ENCODE results near the gene RCOR2. TPM values are rescaled to one million over a fixed set of nuclear protein-coding genes. Genes with fewer than 3 reads are reported as not detected.
A peak's percentile ranks its signal among the peaks of the same experiment; 100 is the strongest.

Gene RCOR2
- total and polyA plus RNA-seq, 4 donors = 3.0 to 23.9 (median 16.3) TPM

DNA sequence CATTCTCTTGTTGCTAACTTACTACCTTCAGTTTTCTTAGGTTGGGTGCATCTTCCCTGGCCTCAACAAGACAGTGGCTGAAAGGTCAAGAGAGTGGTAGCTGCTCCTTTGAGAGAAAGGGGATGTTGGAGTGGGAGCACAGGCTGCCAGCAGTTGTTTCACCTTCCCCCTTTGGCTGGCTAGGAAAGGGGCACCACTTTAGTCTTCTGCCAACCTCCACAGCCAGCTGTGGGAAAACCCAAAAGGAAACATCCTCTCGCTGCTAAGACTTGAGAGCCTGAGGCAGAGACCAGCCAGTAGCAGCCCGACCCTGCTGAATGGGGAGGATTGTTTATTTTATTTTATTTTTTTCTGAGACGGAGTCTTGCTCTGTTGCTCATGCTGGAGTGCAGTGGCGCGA is 43.7 kb downstream of the RCOR2 start:
- Histone ChIP-seq H3K4me1 (ENCODE audit: control insufficient read depth, insufficient read depth, low read length) (peaks cover 40% of the 10 kb centered on the region), H3K36me3 (ENCODE audit: control insufficient read depth, insufficient read depth, low read length) (peaks cover 3% of the 10 kb centered on the region), H3K27ac (ENCODE audit: low read depth, low read length) (no peak overlapping the region), H3K27me3 (ENCODE audit: control insufficient read depth, insufficient read depth, low read length) (no peaks in the 10 kb centered on the region), H3K9me3 (ENCODE audit: control insufficient read depth, insufficient read depth, low read length) (no peaks in the 10 kb centered on the region), H3K4me3 (ENCODE audit: low read depth, low read length) (no peak overlapping the region)
- no peak for DNase-seq (ENCODE audit: low read depth in 4 of 6, low spot score in 6 of 6)
- no CpG with 5 or more reads among the region's 5 CpGs for WGBS (ENCODE audit: insufficient coverage)

- no peak overlapping the region for H3K4me3 ChIP-seq (ENCODE audit: low read depth, low read length)
- peaks cover 39% of the 10 kb centered on the region for H3K4me1 ChIP-seq (ENCODE audit: control insufficient read depth, insufficient read depth, low read length)
- peaks cover 3% of the 10 kb centered on the region for H3K36me3 ChIP-seq (ENCODE audit: control insufficient read depth, insufficient read depth, low read length)
- 72% methylated on average over 4 of the region's 5 CpGs for WGBS (ENCODE audit: insufficient coverage)
- H3K9me3 ChIP-seq (ENCODE audit: control insufficient read depth, insufficient read depth, low read length) = no peaks in the 10 kb centered on the region
- H3K27ac ChIP-seq (ENCODE audit: low read depth, low read length) = no peak overlapping the region
- no peak for DNase-seq (ENCODE audit: low read depth in 4 of 6, low spot score in 6 of 6)
- H3K27me3 ChIP-seq (ENCODE audit: control insufficient read depth, insufficient read depth, low read length) = no peaks in the 10 kb centered on the region
Observed at GRCh38 chr11:63872800-63873197, 44.2 kb downstream of the RCOR2 start.

- DNase-seq (ENCODE audit: low read depth in 4 of 6, low spot score in 6 of 6) = peak in 2 of 6 donors; percentile 61 to 73
- H3K27ac ChIP-seq (ENCODE audit: low read depth, low read length) = peak overlapping the region; percentile 61
- H3K27me3 ChIP-seq (ENCODE audit: control insufficient read depth, insufficient read depth, low read length) = no peaks in the 10 kb centered on the region
- no peaks in the 10 kb centered on the region for H3K9me3 ChIP-seq (ENCODE audit: control insufficient read depth, insufficient read depth, low read length)
- no CpG with 5 or more reads among the region's 11 CpGs for WGBS (ENCODE audit: insufficient coverage)
- no peak overlapping the region for H3K4me3 ChIP-seq (ENCODE audit: low read depth, low read length)
- H3K4me1 ChIP-seq (ENCODE audit: control insufficient read depth, insufficient read depth, low read length) = peaks cover 37% of the 10 kb centered on the region
- H3K36me3 ChIP-seq (ENCODE audit: control insufficient read depth, insufficient read depth, low read length) = peaks cover 3% of the 10 kb centered on the region
Observed at GRCh38 chr11:63871962-63872799, 44.8 kb downstream of the RCOR2 start.

DNA sequence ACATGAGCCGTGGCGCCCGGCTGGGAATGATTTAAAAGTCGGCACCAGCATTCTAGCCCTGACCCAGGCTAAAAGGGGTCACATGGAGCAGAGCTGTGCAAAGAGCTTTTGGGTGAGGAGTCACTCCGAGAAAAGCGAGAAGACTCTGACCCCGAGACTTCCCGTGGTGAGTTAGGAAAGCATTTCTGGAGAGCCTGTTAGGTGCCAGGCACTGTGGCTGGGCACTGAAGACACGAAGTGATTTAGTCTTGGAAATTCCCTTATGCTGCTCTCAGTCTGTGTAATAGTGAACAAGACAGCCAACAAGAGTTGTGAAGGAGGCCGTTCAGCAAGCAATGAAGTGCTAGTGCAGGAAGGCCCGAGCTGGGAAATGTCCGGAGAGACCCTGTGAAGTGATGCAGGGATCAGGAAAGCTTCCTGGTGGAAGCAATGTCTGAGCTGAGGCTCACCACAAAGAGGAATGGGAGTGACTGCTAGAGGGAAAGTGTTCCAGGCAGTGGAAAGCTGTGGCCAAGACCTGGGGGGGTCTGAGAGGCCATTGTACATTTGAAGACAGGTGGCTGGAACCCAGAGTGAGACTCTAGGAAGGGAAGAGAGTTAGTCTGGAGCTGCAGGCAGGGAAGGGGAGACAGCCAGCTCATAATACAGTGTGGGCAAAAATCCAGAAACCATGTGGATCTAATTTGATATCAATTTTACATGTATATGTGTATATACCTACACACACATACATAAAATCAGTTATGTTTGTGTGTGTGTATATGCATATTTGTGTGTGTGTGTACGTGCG is 46.4 kb downstream of the RCOR2 start:
- H3K36me3 ChIP-seq (ENCODE audit: control insufficient read depth, insufficient read depth, low read length) = peaks cover 7% of the 10 kb centered on the region
- peak in 1 of 6 donors; percentile 15 for DNase-seq (ENCODE audit: low read depth in 4 of 6, low spot score in 6 of 6)
- WGBS (ENCODE audit: insufficient coverage) = 75% methylated on average over 12 of the region's 14 CpGs
- peak overlapping the region; percentile 13 for H3K27ac ChIP-seq (ENCODE audit: low read depth, low read length)
- H3K27me3 ChIP-seq (ENCODE audit: control insufficient read depth, insufficient read depth, low read length) = no peaks in the 10 kb centered on the region
- H3K4me1 ChIP-seq (ENCODE audit: control insufficient read depth, insufficient read depth, low read length) = peaks cover 43% of the 10 kb centered on the region
- H3K4me3 ChIP-seq (ENCODE audit: low read depth, low read length) = no peak overlapping the region
- H3K9me3 ChIP-seq (ENCODE audit: control insufficient read depth, insufficient read depth, low read length) = no peaks in the 10 kb centered on the region

- Histone ChIP-seq H3K4me1 (ENCODE audit: control insufficient read depth, insufficient read depth, low read length) (peaks cover 50% of the 10 kb centered on the region), H3K27ac (ENCODE audit: low read depth, low read length) (no peak overlapping the region), H3K36me3 (ENCODE audit: control insufficient read depth, insufficient read depth, low read length) (peaks cover 11% of the 10 kb centered on the region), H3K4me3 (ENCODE audit: low read depth, low read length) (no peak overlapping the region), H3K27me3 (ENCODE audit: control insufficient read depth, insufficient read depth, low read length) (no peaks in the 10 kb centered on the region), H3K9me3 (ENCODE audit: control insufficient read depth, insufficient read depth, low read length) (no peaks in the 10 kb centered on the region)
- WGBS (ENCODE audit: insufficient coverage) = 79% methylated on average over 8 of the region's 8 CpGs
- DNase-seq (ENCODE audit: low read depth in 4 of 6, low spot score in 6 of 6) = no peak
Observed at GRCh38 chr11:63869683-63870082, 47.3 kb downstream of the RCOR2 start.

- Histone ChIP-seq H3K27ac (ENCODE audit: low read depth, low read length) (no peak overlapping the region), H3K4me3 (ENCODE audit: low read depth, low read length) (no peak overlapping the region), H3K27me3 (ENCODE audit: control insufficient read depth, insufficient read depth, low read length) (no peaks in the 10 kb centered on the region), H3K9me3 (ENCODE audit: control insufficient read depth, insufficient read depth, low read length) (no peaks in the 10 kb centered on the region), H3K4me1 (ENCODE audit: control insufficient read depth, insufficient read depth, low read length) (peaks cover 50% of the 10 kb centered on the region), H3K36me3 (ENCODE audit: control insufficient read depth, insufficient read depth, low read length) (peaks cover 11% of the 10 kb centered on the region)
- 84% methylated on average over 7 of the region's 7 CpGs for WGBS (ENCODE audit: insufficient coverage)
- DNase-seq (ENCODE audit: low read depth in 4 of 6, low spot score in 6 of 6) = no peak
Observed at GRCh38 chr11:63869171-63869591, 47.8 kb downstream of the RCOR2 start.

DNA sequence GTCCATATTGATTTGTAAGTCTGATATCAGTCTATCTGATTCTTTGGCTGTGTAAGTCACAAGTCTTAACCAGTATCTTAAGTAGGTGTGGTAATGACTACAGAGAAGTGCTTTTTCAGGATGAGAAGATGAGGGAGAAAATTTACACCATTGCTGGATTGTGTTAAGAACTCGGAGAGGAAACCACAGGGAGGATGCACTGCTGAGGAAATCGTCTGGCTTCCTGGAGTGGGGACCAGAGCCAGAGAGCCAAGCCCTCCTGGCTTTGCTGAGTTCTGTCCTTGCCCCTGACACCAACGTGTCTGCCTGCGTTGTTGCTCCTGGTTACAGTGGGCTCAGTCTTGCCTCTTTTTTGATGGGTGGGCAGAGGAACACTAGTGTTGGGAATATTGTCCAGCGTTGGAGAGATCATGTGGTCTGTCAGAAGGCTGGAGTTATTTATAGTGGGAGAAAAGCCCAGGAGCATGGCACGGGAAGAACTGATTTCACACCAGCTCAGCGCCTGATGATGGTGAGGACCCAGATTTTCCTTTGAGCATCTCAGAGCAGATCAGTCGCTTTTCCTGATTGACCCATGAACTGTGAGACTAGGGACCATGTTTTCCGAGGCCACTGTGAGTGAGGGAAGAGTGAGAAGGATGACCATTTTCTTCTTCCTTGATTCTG is 48.4 kb downstream of the RCOR2 start:
- no peaks in the 10 kb centered on the region for H3K27me3 ChIP-seq (ENCODE audit: control insufficient read depth, insufficient read depth, low read length)
- 58% methylated on average over 9 of the region's 9 CpGs for WGBS (ENCODE audit: insufficient coverage)
- H3K27ac ChIP-seq (ENCODE audit: low read depth, low read length) = no peak overlapping the region
- no peak overlapping the region for H3K4me3 ChIP-seq (ENCODE audit: low read depth, low read length)
- no peak for DNase-seq (ENCODE audit: low read depth in 4 of 6, low spot score in 6 of 6)
- peaks cover 48% of the 10 kb centered on the region for H3K4me1 ChIP-seq (ENCODE audit: control insufficient read depth, insufficient read depth, low read length)
- H3K36me3 ChIP-seq (ENCODE audit: control insufficient read depth, insufficient read depth, low read length) = peaks cover 11% of the 10 kb centered on the region
- no peaks in the 10 kb centered on the region for H3K9me3 ChIP-seq (ENCODE audit: control insufficient read depth, insufficient read depth, low read length)

GRCh38 chr11:63867511-63867910 is 49.5 kb downstream of the RCOR2 start:
- Histone ChIP-seq H3K27ac (ENCODE audit: low read depth, low read length) (no peak overlapping the region), H3K4me1 (ENCODE audit: control insufficient read depth, insufficient read depth, low read length) (peaks cover 44% of the 10 kb centered on the region), H3K4me3 (ENCODE audit: low read depth, low read length) (no peak overlapping the region), H3K9me3 (ENCODE audit: control insufficient read depth, insufficient read depth, low read length) (no peaks in the 10 kb centered on the region), H3K36me3 (ENCODE audit: control insufficient read depth, insufficient read depth, low read length) (peaks cover 11% of the 10 kb centered on the region), H3K27me3 (ENCODE audit: control insufficient read depth, insufficient read depth, low read length) (no peaks in the 10 kb centered on the region)
- WGBS (ENCODE audit: insufficient coverage) = 100% methylated on average over 1 of the region's 4 CpGs
- DNase-seq (ENCODE audit: low read depth in 4 of 6, low spot score in 6 of 6) = no peak

DNA sequence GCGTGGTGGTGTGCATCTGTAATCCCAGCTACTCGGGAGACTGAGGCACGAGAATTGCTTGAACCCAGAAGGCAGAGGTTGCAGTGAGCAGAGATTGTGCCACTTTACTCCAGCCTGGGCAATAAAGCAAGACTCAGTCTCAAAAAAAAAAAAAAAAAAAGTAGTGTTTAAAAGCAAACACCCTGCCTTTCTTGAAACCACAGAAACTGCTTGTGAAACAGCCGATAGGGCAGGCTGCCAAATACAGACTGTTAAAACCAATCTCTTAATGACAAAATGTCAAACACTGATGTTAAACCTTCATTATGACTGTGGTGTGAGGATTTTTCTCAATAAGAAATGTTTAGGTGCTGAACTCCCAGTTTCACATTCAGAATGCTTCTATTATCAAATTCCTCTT is 50.8 kb downstream of the RCOR2 start:
- peaks cover 16% of the 10 kb centered on the region for H3K36me3 ChIP-seq (ENCODE audit: control insufficient read depth, insufficient read depth, low read length)
- H3K27ac ChIP-seq (ENCODE audit: low read depth, low read length) = no peak overlapping the region
- DNase-seq (ENCODE audit: low read depth in 4 of 6, low spot score in 6 of 6) = peak in 2 of 6 donors; percentile 67 to 68
- 57% methylated on average over 3 of the region's 4 CpGs for WGBS (ENCODE audit: insufficient coverage)
- H3K4me1 ChIP-seq (ENCODE audit: control insufficient read depth, insufficient read depth, low read length) = peaks cover 35% of the 10 kb centered on the region
- no peak overlapping the region for H3K4me3 ChIP-seq (ENCODE audit: low read depth, low read length)
- no peaks in the 10 kb centered on the region for H3K9me3 ChIP-seq (ENCODE audit: control insufficient read depth, insufficient read depth, low read length)
- no peaks in the 10 kb centered on the region for H3K27me3 ChIP-seq (ENCODE audit: control insufficient read depth, insufficient read depth, low read length)

Data from spinal cord (tissue), 10 donors.